SK-N-SH (cell line): ENCODE results near the gene TBX1. TPM values are rescaled to one million over a fixed set of nuclear protein-coding genes. Genes with fewer than 3 reads are reported as not detected.

Experiments used
- CTCF ChIA-PET: fragments of 300-600, 350-600 bp; formaldehyde crosslinking; extraction: SDS; loops from one replicate; lab custom pipeline; 2021; lab: Yijun Ruan, JAX
- POLR2A ChIA-PET: fragments of 350-600 bp; sonication (Branson Sonifier 250); formaldehyde crosslinking; extraction: SDS; loops from one replicate; lab custom pipeline; 2020; ENCODE audit warnings: antibody characterized with exemption, inconsistent platforms; lab: Yijun Ruan, JAX
- DNase-seq: peaks from one replicate; pipeline ENCODE4 v3.0.0; 2012
- H2AFZ ChIP-seq: fragments of 200-600 bp; sonication (generic); 2 replicates; pipeline ENCODE4 v1.8.1; 2016; ENCODE audit warnings: antibody characterized with exemption, mild to moderate bottlenecking, low read depth
- H3F3A ChIP-seq: fragments of 200-600 bp; sonication (generic); replicated peaks from 2 replicates; pipeline ENCODE3; 2016; ENCODE audit warnings: antibody characterized with exemption, mild to moderate bottlenecking; ENCODE audit not compliant: insufficient read depth
- H3K27ac ChIP-seq, 2 experiments: fragments of 200-500 bp in 1 of 2; fragments of 200-600 bp in 1 of 2; sonication (Bioruptor generic) in 1 of 2; sonication (generic), shearing (Covaris generic) in 1 of 2; 2 replicates each; pipeline versions ENCODE4 v1.5.1 to v1.6.1; 2014 to 2016; ENCODE audit warnings: low read depth in 2 of 2, inconsistent platforms in 1 of 2, low read length in 1 of 2, mild to moderate bottlenecking in 1 of 2, mixed read lengths in 1 of 2
- H3K27me3 ChIP-seq: fragments of 200-600 bp; sonication (generic), shearing (Covaris generic); 2 replicates; pipeline ENCODE4 v1.6.1; 2016; ENCODE audit warnings: mixed run types; ENCODE audit not compliant: insufficient read depth
- H3K36me3 ChIP-seq, 2 experiments: fragments of 200-500 bp in 1 of 2; fragments of 200-600 bp in 1 of 2; sonication (Bioruptor generic) in 1 of 2; sonication (generic) in 1 of 2; replicated peaks in 1 of 2; 2 replicates each; pipeline versions ENCODE3 to v1.5.1; 2014 to 2016; ENCODE audit warnings: low read length in 1 of 2, mild to moderate bottlenecking in 1 of 2; ENCODE audit not compliant: insufficient read depth in 2 of 2, control insufficient read depth in 1 of 2
- H3K4me1 ChIP-seq, 2 experiments: fragments of 200-500 bp in 1 of 2; fragments of 200-600 bp in 1 of 2; sonication (Bioruptor generic) in 1 of 2; sonication (generic), shearing (Covaris generic) in 1 of 2; 2 replicates each; pipeline versions ENCODE4 v1.5.1 to v1.6.1; 2014 to 2016; ENCODE audit warnings: low read depth in 1 of 2, low read length in 1 of 2, mixed run types in 1 of 2; ENCODE audit not compliant: insufficient read depth in 2 of 2, control insufficient read depth in 1 of 2
- H3K4me2 ChIP-seq: fragments of 200-600 bp; sonication (generic), shearing (Covaris generic); 2 replicates; pipeline ENCODE4 v1.6.1; 2017; ENCODE audit warnings: mixed run types
- H3K4me3 ChIP-seq, 2 experiments: fragments of 200-500 bp in 1 of 2; fragments of 200-600 bp in 1 of 2; sonication (Bioruptor generic) in 1 of 2; sonication (generic), shearing (Covaris generic) in 1 of 2; 2 replicates each; pipeline versions ENCODE4 v1.5.1 to v1.8.1; 2014 to 2016; ENCODE audit warnings: low read depth in 2 of 2, inconsistent platforms in 1 of 2, low read length in 1 of 2, mild to moderate bottlenecking in 1 of 2, mixed read lengths in 1 of 2, moderate library complexity in 1 of 2
- H3K79me2 ChIP-seq: fragments of 200-600 bp; sonication (generic); 2 replicates; pipeline ENCODE4 v1.8.1; 2017; ENCODE audit warnings: mild to moderate bottlenecking; ENCODE audit not compliant: insufficient read depth
- H3K9ac ChIP-seq: fragments of 200-600 bp; sonication (generic); 2 replicates; pipeline ENCODE4 v1.6.1; 2017; ENCODE audit warnings: mixed run types
- H3K9me2 ChIP-seq: fragments of 200-600 bp; sonication (generic); 2 replicates; pipeline ENCODE4 v1.6.1; 2017; ENCODE audit warnings: mixed run types
- H3K9me3 ChIP-seq: fragments of 200-600 bp; sonication (generic); 2 replicates; pipeline ENCODE4 v1.6.1; 2017; ENCODE audit warnings: mixed run types, mild to moderate bottlenecking, moderate library complexity
- H4K20me1 ChIP-seq: fragments of 200-600 bp; sonication (generic); 2 replicates; pipeline ENCODE4 v1.6.1; 2017; ENCODE audit warnings: mild to moderate bottlenecking, mixed run types; ENCODE audit not compliant: insufficient read depth
- CHD2 ChIP-seq: fragments of 150-350 bp; IDR thresholded peaks from 2 replicates; pipeline ENCODE4 v1.6.1; 2018; ENCODE audit warnings: low read length; ENCODE audit not compliant: partially characterized antibody
- ELF1 ChIP-seq: IDR thresholded peaks from 2 replicates; pipeline ENCODE4 v1.4.0; 2012
- FOXJ3 ChIP-seq: sonication (generic); formaldehyde crosslinking; IDR thresholded peaks from 2 replicates; pipeline ENCODE4 v1.5.1; 2020; ENCODE audit warnings: mild to moderate bottlenecking, missing genetic modification reagents
- GATA2 ChIP-seq: sonication (generic); formaldehyde crosslinking; IDR thresholded peaks from 2 replicates; pipeline ENCODE4 v1.5.0; 2020; ENCODE audit warnings: mild to moderate bottlenecking, missing genetic modification reagents
- JUND ChIP-seq: IDR thresholded peaks from 2 replicates; pipeline ENCODE4 v1.4.0; 2012
- MXI1 ChIP-seq: IDR thresholded peaks from 2 replicates; pipeline ENCODE4 v1.6.1; 2012; ENCODE audit warnings: mild to moderate bottlenecking, low read depth, low read length, improper control_type of control experiment
- NFIC ChIP-seq: IDR thresholded peaks from 2 replicates; pipeline ENCODE4 v1.4.0; 2012; ENCODE audit warnings: borderline replicate concordance
- POLR2AphosphoS5 ChIP-seq: IDR thresholded peaks from 2 replicates; pipeline ENCODE4 v1.6.1; 2012; ENCODE audit warnings: low read depth, low read length
- RAD21 ChIP-seq: IDR thresholded peaks from 2 replicates; pipeline ENCODE4 v1.6.1; 2012; ENCODE audit warnings: mild to moderate bottlenecking, low read length
- RFX5 ChIP-seq: IDR thresholded peaks from 2 replicates; pipeline ENCODE4 v1.6.1; 2012; ENCODE audit warnings: mild to moderate bottlenecking, improper control_type of control experiment, low read length
- SIN3A ChIP-seq: IDR thresholded peaks from 2 replicates; pipeline ENCODE4 v1.6.1; 2012; ENCODE audit warnings: low read depth, mild to moderate bottlenecking, low read length, moderate library complexity, borderline replicate concordance
- SMC3 ChIP-seq: IDR thresholded peaks from 2 replicates; pipeline ENCODE4 v1.6.1; 2012; ENCODE audit warnings: low read depth, low read length, improper control_type of control experiment
- TEAD4 ChIP-seq: IDR thresholded peaks from 2 replicates; pipeline ENCODE4 v1.4.0; 2012; ENCODE audit warnings: mild to moderate bottlenecking, borderline replicate concordance; ENCODE audit not compliant: insufficient read depth
- WGBS: methylation state at CpG from one replicate; pipeline ENCODE4 v1.1.6; 2017; ENCODE audit warnings: low lambda C conversion rate; 5-methylcytosine and 5-hydroxymethylcytosine counted together
- polyA plus RNA-seq, 3 experiments: library from polyadenylated mRNA; depleted of rRNA; stranded (reverse); fragments of >200 nt; gene quantifications; 2 replicates each; pipeline ENCODE4 v1.2.3, GENCODE V29; 2012
- TF ChIP-seq, protein P1 (sequence below): fragments of 150-350 bp; IDR thresholded peaks from 2 replicates; pipeline ENCODE4 v1.6.1; 2016; ENCODE audit warnings: mild to moderate bottlenecking, low read depth, low read length
- TF ChIP-seq, protein P2 (sequence below): IDR thresholded peaks from 2 replicates; pipeline ENCODE4 v1.4.0; 2012; ENCODE audit warnings: low read depth, borderline replicate concordance
- TF ChIP-seq, protein P3 (sequence below): IDR thresholded peaks from 2 replicates; pipeline ENCODE4 v1.4.0; 2012; ENCODE audit warnings: low read depth
- TF ChIP-seq, protein P4 (sequence below): fragments of 150-350 bp; IDR thresholded peaks from 2 replicates; pipeline ENCODE4 v1.6.1; 2017; ENCODE audit warnings: antibody characterized with exemption, low read length, low read depth, borderline replicate concordance

The TBX1 gene
- polyA plus RNA-seq, 1 of the 3 experiments (the other 2 are of a cell fraction) = not detected

DNA sequence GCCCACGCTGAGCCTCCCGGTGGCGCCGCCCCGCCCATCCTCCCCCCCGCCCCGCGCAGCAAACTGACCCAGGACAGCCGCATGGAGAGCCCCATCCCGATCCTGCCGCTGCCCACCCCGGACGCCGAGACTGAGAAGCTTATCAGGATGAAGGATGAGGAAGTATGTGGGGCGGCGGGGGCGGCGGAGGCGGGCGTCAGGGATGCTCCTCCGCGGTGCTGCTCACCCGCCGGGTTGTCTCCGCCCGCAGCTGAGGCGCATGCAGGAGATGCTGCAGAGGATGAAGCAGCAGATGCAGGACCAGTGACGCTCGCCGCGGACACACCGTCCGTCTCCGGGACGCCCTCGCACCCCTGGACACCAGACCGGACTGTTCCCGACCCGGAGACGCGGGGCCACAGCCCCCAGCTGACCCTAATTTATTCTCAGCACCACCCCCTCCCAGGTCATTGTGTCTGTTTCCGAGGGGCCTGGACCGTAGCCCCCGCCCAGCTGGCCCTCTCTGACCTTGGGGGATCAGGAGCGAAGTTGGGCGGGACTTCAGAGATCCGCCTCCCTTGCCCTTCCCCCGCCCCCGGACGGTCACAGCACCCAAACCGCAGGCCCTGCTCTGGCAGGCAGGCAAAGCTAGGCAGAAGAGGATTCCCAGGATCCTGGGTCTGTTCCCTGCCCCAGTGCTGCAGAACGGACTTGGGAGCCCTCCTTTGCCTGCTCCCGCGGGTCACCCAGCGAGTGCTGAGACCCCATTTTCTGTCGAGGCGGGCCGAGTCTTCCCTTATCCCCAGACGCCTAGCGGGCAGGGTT is 38.2 kb upstream of the TBX1 start:
- H3K9me3 ChIP-seq = no peaks in the 10 kb centered on the region
- CTCF ChIA-PET = interaction anchor here (0.7 to 4.0 kb wide), 4 partner anchors 8 to 188 kb away, joined by 3 to 42 read pairs (median 4); no protein-coding TSS in a partner anchor
- peaks cover 0 to 10% of the 10 kb centered on the region in 2 experiments; a peak in 1 of 4 replicates for H3K4me1 ChIP-seq
- no peak overlapping the region for H3K4me3 ChIP-seq
- no peaks in the 10 kb centered on the region for H4K20me1 ChIP-seq
- no peak overlapping the region for H3K4me2 ChIP-seq
- H3K79me2 ChIP-seq = no peaks in the 10 kb centered on the region
- no peak overlapping the region for H2AFZ ChIP-seq
- TF ChIP-seq NFIC (no peak), FOXJ3 (CRISPR knock-in tag) (no peak), CHD2 (no peak), SIN3A (no peak), RFX5 (no peak), ELF1 (no peak), POLR2AphosphoS5 (no peak), MXI1 (no peak), GATA2 (CRISPR knock-in tag) (no peak), TEAD4 (no peak), RAD21 (no peak), JUND (no peak), SMC3 (no peak)
- TF ChIP-seq, protein P1, sequence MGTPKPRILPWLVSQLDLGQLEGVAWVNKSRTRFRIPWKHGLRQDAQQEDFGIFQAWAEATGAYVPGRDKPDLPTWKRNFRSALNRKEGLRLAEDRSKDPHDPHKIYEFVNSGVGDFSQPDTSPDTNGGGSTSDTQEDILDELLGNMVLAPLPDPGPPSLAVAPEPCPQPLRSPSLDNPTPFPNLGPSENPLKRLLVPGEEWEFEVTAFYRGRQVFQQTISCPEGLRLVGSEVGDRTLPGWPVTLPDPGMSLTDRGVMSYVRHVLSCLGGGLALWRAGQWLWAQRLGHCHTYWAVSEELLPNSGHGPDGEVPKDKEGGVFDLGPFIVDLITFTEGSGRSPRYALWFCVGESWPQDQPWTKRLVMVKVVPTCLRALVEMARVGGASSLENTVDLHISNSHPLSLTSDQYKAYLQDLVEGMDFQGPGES = no peak
- TF ChIP-seq, protein P2, sequence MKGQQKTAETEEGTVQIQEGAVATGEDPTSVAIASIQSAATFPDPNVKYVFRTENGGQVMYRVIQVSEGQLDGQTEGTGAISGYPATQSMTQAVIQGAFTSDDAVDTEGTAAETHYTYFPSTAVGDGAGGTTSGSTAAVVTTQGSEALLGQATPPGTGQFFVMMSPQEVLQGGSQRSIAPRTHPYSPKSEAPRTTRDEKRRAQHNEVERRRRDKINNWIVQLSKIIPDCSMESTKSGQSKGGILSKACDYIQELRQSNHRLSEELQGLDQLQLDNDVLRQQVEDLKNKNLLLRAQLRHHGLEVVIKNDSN = no peak
- TF ChIP-seq, protein P3, sequence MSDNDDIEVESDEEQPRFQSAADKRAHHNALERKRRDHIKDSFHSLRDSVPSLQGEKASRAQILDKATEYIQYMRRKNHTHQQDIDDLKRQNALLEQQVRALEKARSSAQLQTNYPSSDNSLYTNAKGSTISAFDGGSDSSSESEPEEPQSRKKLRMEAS = no peak
- TF ChIP-seq, protein P4, sequence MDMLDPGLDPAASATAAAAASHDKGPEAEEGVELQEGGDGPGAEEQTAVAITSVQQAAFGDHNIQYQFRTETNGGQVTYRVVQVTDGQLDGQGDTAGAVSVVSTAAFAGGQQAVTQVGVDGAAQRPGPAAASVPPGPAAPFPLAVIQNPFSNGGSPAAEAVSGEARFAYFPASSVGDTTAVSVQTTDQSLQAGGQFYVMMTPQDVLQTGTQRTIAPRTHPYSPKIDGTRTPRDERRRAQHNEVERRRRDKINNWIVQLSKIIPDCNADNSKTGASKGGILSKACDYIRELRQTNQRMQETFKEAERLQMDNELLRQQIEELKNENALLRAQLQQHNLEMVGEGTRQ = no peak
- H3K27me3 ChIP-seq = no peaks in the 10 kb centered on the region
- peaks cover 0 to 5% of the 10 kb centered on the region in 2 experiments for H3K36me3 ChIP-seq
- no peaks in the 10 kb centered on the region for H3K9me2 ChIP-seq
- no peak overlapping the region for H3K9ac ChIP-seq
- H3F3A ChIP-seq = no peaks in the 10 kb centered on the region
- DNase-seq = no peak
- WGBS = 97% methylated on average over 32 of the region's 60 CpGs
- H3K27ac ChIP-seq = no peak overlapping the region
- POLR2A ChIA-PET = no interaction called here
